Nephron progenitor cell (in vitro differentiated cells): ENCODE results near the gene NLGN1.
A peak's percentile ranks its signal among the peaks of the same experiment; 100 is the strongest.
"Not testable (repeated sequence)": the region's sequence is repeated elsewhere in the genome, so short reads cannot be mapped to it uniquely, and the experiment has no call there.

Source experiments
- DNase-seq: peaks from one replicate; pipeline ENCODE4 v3.0.0; 2021
- H3K27ac Mint-ChIP-seq: 2 replicates; pipeline ENCODE4 v1.8.0; 2021; ENCODE audit warnings: mild to moderate bottlenecking, moderate library complexity, mixed read lengths
- H3K27me3 Mint-ChIP-seq: 2 replicates; pipeline ENCODE4 v1.8.0; 2021; ENCODE audit warnings: mild to moderate bottlenecking, low read depth, mixed read lengths; ENCODE audit not compliant: poor library complexity
- H3K36me3 Mint-ChIP-seq: 2 replicates; pipeline ENCODE4 v1.8.0; 2021; ENCODE audit warnings: low read depth, mixed read lengths
- H3K4me1 Mint-ChIP-seq: 2 replicates; pipeline ENCODE4 v1.8.0; 2021; ENCODE audit warnings: mixed read lengths
- H3K4me3 Mint-ChIP-seq: 2 replicates; pipeline ENCODE4 v1.8.0; 2021; ENCODE audit warnings: mild to moderate bottlenecking, moderate library complexity, mixed read lengths
- H3K9me3 Mint-ChIP-seq: 2 replicates; pipeline ENCODE4 v1.8.0; 2021; ENCODE audit warnings: mild to moderate bottlenecking, moderate library complexity, mixed read lengths
- TF ChIP-seq, protein P1 (sequence below): fragments of 200-600 bp; sonication (generic); IDR thresholded peaks from 2 replicates; pipeline ENCODE4 v1.5.0; 2021; ENCODE audit warnings: antibody characterized with exemption

The NLGN1 gene

DNA sequence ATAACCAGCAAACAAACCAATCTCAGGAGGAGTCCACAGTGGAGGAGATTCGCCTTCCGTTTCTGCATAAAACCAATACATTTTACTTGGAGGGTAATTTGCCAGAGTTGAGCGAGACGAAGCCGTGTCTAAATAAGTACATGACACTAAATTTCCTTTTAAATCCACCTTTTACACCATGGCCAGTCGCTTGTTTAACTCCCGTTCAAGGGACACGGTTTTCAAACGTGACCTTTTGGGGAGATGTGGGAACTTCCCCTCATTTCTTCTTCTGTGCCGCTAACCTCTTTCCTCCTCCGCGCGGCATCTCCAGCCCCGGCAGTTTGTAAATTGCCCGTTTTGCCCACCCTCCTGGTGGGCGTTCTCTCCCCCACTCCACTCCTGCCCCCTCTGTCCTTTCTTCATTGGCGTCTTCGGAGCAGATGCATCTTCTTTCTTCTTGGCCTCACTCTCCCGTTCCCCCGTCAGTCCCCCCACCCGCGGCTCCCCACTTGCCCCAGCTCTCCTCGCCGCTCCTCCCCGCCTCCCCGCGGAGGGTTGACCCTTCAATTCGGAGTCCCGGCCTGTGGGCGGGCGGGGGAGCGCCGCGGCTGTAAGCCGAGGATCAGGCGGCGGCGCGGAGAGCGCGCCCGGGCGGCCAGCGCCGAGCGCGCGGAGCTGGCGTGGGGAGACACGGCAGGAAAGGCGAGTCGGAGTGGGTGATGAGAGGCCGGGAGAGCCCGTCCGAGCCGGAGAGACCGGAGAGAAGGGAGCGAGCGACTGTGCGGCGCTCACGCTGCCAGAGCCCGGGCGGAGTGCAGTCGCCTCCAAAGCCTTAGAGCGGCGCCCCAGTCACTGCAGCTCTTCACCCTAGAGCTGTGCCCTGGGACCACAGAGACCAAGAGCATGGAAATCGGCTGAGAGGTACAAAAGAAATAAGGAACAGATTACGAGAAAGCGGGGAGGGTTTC is at the start of gene NLGN1:
TSS of gene NLGN1 (plus strand) at position 584 of the 950 bp plus-strand sequence.
- H3K4me3 Mint-ChIP-seq, result peak within 1 kb of the TSS; percentile 95

DNA sequence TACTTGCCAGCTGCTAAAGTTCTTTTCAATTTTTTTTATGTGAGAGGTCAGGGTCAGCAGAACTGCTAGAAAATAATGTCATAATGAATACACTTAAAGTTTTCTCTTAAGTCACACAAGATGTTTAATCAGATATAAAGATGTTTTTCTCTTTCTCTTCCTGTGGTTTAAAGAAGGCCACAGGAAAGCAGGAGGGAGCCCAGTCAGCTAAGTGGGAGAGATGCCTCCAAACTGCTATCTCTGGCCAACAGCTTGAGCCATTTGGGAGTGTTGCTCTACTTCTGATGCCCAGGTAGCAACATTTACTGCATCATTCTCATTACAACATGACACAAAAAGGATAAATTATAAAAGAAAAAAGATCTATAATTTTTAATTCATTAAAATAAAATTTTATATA is 45.7 kb upstream of the NLGN1 start:
- no peaks in the 10 kb centered on the region for H3K36me3 Mint-ChIP-seq
- no peaks in the 10 kb centered on the region for H3K4me1 Mint-ChIP-seq
- H3K27ac Mint-ChIP-seq, result no peak overlapping the region
- TF ChIP-seq, protein P1, sequence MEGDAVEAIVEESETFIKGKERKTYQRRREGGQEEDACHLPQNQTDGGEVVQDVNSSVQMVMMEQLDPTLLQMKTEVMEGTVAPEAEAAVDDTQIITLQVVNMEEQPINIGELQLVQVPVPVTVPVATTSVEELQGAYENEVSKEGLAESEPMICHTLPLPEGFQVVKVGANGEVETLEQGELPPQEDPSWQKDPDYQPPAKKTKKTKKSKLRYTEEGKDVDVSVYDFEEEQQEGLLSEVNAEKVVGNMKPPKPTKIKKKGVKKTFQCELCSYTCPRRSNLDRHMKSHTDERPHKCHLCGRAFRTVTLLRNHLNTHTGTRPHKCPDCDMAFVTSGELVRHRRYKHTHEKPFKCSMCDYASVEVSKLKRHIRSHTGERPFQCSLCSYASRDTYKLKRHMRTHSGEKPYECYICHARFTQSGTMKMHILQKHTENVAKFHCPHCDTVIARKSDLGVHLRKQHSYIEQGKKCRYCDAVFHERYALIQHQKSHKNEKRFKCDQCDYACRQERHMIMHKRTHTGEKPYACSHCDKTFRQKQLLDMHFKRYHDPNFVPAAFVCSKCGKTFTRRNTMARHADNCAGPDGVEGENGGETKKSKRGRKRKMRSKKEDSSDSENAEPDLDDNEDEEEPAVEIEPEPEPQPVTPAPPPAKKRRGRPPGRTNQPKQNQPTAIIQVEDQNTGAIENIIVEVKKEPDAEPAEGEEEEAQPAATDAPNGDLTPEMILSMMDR, result no peak
- no peak overlapping the region for H3K4me3 Mint-ChIP-seq
- H3K27me3 Mint-ChIP-seq, result no peaks in the 10 kb centered on the region
- DNase-seq, result no peak
- peaks cover 13% of the 10 kb centered on the region for H3K9me3 Mint-ChIP-seq

More for the DNA sequence above, at the start of gene NLGN1:
- Mint-ChIP-seq H3K27ac (peak within 1 kb of the TSS; percentile 68), H3K4me1 (peaks cover 55% of the 10 kb centered on the region), H3K36me3 (no peaks in the 10 kb centered on the region), H3K27me3 (peaks cover 28% of the 10 kb centered on the region), H3K9me3 (no peaks in the 10 kb centered on the region)
- peak; percentile 80 for DNase-seq
- TF ChIP-seq, protein P1, result no peak

DNA sequence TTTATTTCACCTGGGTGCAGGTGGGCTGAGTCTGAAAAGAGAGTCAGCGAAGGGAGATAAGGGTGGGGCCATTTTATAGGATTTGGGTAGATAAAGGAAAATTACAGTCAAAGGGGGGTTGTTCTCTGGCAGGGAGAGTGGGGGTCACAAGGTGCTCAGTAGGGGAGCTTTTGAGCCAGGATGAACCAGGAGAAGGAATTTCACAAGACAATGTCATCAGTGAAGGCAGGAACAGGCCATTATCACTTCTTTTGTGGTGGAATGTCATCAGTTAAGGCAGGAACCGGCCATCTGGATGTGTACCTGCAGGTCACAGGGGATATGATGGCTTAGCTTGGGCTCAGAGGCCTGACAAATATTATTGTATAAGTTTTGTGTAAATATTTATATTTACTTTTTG is 44.4 kb upstream of the NLGN1 start:
- H3K9me3 Mint-ChIP-seq, result peaks cover 13% of the 10 kb centered on the region
- not testable (repeated sequence) for H3K27ac Mint-ChIP-seq, H3K4me3 Mint-ChIP-seq, H3K4me1 Mint-ChIP-seq, DNase-seq, H3K27me3 Mint-ChIP-seq, H3K36me3 Mint-ChIP-seq

DNA sequence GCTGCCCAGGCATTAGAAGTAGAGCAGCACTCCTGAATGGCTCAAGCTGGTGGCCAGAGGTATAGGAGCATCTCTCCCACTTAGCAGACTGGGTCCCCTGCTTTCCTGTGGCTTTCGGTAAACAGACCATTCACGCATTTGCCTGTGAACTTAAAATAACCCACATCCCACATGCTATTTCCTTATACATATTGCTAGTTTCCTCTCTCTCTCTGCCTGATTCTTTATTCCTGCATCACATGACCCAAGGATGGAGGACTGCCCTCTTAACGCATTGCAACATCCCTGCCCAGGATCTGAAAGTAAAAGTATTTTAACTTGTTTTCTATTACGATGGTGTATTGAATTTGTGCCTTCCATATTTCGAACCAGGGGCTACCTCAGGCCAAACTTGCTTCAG is 43.4 kb upstream of the NLGN1 start:
- Mint-ChIP-seq H3K4me3 (no peak overlapping the region), H3K27me3 (no peaks in the 10 kb centered on the region), H3K4me1 (no peaks in the 10 kb centered on the region), H3K27ac (no peak overlapping the region), H3K36me3 (no peaks in the 10 kb centered on the region), H3K9me3 (peaks cover 13% of the 10 kb centered on the region)
- no peak for DNase-seq
- TF ChIP-seq, protein P1, result no peak

DNA sequence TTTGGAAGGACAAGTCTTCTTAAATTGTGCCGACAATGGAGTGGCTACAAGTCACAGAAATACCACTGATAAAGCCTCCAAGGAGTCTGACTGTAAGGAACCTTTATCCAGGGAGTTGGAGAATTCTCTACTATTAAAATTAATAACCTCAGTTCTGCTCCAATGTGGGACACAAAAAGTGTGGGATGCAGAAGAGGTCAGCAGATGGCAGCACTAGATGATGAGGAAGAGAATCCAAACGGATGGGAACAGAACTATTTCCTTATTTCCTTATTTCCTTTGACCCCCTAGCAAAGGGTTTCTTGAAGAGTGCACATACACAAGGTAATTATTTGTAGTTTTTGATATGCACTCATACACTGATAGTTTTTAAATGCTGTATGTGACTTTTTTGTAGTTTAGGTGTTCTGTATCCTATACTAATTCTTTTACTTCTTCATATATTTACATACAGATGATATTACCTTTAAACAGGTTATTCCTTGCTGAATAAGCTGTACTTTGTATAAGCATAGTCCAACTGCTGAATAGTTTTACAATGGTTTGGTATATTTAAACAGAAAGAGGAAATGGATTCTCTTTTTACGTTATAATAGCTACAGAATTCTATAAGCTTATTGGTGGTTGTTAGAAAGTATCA is 25.6 kb upstream of the NLGN1 start:
- TF ChIP-seq, protein P1, result peak; percentile 62
- Mint-ChIP-seq H3K4me1 (no peaks in the 10 kb centered on the region), H3K27me3 (peaks cover 2% of the 10 kb centered on the region), H3K27ac (no peak overlapping the region), H3K4me3 (no peak overlapping the region), H3K36me3 (no peaks in the 10 kb centered on the region), H3K9me3 (no peaks in the 10 kb centered on the region)
- peak; percentile 27 for DNase-seq

DNA sequence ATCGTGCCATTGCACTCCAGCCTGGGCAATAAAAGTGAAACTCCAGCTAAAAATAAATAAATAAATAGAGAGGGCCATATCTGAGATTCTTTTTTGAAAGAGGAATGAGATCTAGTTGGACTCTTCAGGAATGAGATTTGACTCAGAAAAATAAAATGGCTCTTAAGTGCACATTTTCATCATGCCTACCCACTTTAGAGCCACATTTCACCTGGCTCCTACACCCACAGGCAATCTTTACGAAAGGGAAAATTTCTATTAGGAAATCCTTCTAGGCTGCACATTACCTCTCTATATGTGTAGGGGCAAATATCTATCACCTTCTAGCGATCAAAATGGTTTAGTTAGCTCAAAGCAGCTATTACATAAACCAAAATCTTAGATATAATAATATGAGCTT is 16.9 kb upstream of the NLGN1 start:
- no peak overlapping the region for H3K4me3 Mint-ChIP-seq
- TF ChIP-seq, protein P1, result no peak
- H3K27ac Mint-ChIP-seq, result no peak overlapping the region
- DNase-seq, result no peak
- no peaks in the 10 kb centered on the region for H3K27me3 Mint-ChIP-seq
- H3K9me3 Mint-ChIP-seq, result peaks cover 17% of the 10 kb centered on the region
- H3K36me3 Mint-ChIP-seq, result no peaks in the 10 kb centered on the region
- no peaks in the 10 kb centered on the region for H3K4me1 Mint-ChIP-seq

DNA sequence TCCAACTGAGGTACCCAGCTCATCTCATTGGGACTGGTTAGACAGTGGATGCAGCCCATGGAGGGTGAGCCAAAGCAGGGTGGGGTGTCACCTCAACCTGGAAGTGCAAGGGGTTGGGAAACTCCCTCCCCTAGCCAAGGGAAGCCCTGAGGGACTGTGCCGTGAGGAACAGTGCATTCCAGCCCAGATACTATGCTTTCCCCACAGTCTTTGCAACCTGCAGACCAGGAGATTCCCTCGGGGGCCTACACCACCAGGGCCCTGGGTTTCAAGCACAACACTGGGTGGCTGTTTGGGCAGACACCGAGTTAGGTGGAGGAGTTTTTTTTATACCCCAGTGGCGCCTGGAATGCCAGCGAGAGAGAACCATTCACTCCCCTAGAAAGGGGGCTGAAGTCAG is 15.6 kb upstream of the NLGN1 start:
- H3K9me3 Mint-ChIP-seq, result peaks cover 29% of the 10 kb centered on the region
- H3K27ac Mint-ChIP-seq, H3K36me3 Mint-ChIP-seq, H3K4me1 Mint-ChIP-seq, DNase-seq, H3K4me3 Mint-ChIP-seq, H3K27me3 Mint-ChIP-seq: not testable (repeated sequence)
